LNCaP clone FGC (cell line): ENCODE data around the gene EXOC4.
A peak's percentile ranks its signal among the peaks of the same experiment; 100 is the strongest.

ENCODE experiments used
- DNase-seq: peaks from one replicate; pipeline ENCODE4 v3.0.0-alpha.2; 2011; ENCODE audit warnings: low read depth
- H3K4me3 ChIP-seq: 2 replicates; pipeline ENCODE4 v1.5.1; 2011; ENCODE audit warnings: mild to moderate bottlenecking, low read depth, low read length, control low read depth
- CTCF ChIP-seq: IDR thresholded peaks from 2 replicates; pipeline ENCODE4 v1.5.1; 2012; ENCODE audit warnings: mild to moderate bottlenecking; ENCODE audit not compliant: control insufficient read depth, insufficient read depth; ENCODE audit errors: extremely low read depth

Gene EXOC4

GRCh38 chr7:133401225-133401624 is 148.3 kb downstream of the EXOC4 start:
- DNase-seq: no peak
- H3K4me3 ChIP-seq: no peak overlapping the region
- TF ChIP-seq CTCF: no peak

DNA sequence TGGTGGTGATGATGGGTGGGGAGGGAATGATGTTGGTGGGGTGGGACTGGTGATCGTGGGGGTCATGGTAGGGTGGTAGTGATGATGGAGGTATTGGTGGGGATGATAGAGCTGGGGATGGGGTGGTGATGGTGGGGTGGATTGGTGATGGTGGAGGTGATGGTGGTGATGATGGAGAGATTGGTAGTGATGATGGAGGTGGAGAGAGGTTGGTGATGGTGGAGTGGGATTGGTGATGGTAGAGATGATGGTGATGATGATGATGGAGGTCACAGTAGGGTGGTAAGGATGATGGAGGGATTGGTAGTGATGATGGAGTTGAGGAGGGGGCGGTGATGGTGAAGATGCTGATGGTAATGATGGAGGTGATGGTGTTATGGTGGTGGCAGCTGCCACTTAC is 155.3 kb downstream of the EXOC4 start:
- no peak overlapping the region for H3K4me3 ChIP-seq

DNA sequence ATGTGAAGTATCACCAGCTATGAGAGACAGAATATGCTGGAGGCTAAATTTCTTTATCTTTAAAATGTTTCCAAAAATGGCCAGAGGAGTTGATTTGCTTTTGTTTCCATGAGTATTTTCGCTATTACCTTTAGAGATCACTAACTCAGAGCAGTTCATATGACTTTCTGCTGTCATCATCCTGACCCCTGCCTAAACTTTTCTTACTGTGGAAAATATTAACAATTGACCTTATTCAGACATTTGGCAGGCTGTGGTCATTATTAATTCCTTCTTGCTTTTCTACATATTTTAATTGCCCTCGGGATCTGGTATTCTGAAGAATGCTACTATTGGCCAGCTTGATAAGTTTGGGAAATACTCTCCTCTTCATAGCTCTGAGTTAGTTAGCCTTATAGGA is 156.5 kb downstream of the EXOC4 start:
- TF ChIP-seq CTCF: no peak
- H3K4me3 ChIP-seq: no peak overlapping the region
- DNase-seq: no peak

More for the DNA sequence above, 155.3 kb downstream of the EXOC4 start:
- no peak for TF ChIP-seq CTCF
- no peak for DNase-seq

DNA sequence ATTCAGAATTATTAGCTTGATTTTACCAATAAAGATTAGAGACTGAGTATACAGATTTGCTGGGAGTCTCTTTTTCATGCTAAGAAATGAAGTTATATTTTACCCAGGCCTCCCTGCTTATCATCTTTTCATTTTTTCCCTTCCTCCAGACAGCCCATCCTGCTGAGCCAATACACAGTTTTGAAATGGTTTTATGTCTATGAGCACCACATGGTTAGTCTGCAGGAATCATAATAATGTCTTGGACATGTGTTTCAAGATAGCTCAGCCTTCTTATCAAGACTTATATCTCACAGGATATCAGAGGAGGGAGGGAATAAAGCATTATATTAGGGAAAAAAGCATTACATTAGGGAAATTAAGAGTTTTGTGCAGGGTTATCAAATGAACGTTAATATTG is 157.1 kb downstream of the EXOC4 start:
- H3K4me3 ChIP-seq: no peak overlapping the region
- TF ChIP-seq CTCF: no peak
- DNase-seq: no peak

DNA sequence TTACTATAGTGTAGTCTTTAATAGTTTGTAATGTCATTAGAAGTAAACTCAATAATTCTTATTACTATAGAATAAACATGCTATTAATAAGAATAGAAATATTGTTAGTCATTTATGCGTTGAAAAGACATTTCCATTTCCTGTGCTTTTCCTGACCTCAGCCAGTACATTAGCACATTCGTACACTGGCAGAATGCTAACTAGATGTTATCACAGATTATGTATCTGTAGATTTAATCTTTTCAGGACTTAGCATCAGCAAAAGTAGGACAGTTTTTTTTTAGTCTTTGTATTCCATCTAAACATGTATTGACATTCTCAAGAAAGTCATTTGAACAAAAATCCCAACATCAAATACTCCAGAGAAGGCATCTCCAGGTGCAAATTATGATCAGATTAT is 158.5 kb downstream of the EXOC4 start:
- no peak overlapping the region for H3K4me3 ChIP-seq
- no peak for DNase-seq
- no peak for TF ChIP-seq CTCF

DNA sequence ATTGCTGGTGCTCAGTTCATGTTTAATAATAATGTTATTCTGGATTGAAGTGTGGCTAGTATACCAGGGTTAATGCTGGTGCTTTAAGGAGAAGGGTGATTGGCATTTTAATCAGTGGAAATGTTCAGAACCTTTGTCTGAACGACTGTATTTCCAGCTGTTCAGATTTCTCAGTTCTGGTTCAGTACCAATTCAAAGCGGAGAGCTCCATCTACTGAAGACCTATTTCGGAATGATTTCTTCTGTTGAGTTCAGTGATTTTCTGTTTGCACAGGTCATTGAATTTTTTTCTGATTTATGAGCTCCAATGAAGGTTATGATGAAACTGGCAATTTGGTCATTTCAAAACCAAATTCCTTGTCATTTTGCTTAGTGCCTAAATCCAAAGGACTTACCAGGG is 160.1 kb downstream of the EXOC4 start:
- no peak for DNase-seq
- peak; percentile 28; the same call in 1 of the 2 replicates for TF ChIP-seq CTCF
- H3K4me3 ChIP-seq: no peak overlapping the region

GRCh38 chr7:133419041-133419440 is 166.2 kb downstream of the EXOC4 start:
- DNase-seq: no peak
- no peak for TF ChIP-seq CTCF
- no peak overlapping the region for H3K4me3 ChIP-seq
